Astrocyte of the spinal cord (primary cell): Measurements from ENCODE around the gene CNTROB.

Source experiments
- DNase-seq: peaks from one replicate; pipeline ENCODE4 v3.0.0; 2011; ENCODE audit warnings: low read depth, low spot score
- H3K4me3 ChIP-seq: 2 replicates; pipeline ENCODE4 v1.5.1; 2011; ENCODE audit warnings: low read depth, mild to moderate bottlenecking, low read length, moderate library complexity
- in situ Hi-C: cut with HindIII; loops from 2 replicates; pipeline ENCODE4 v1.10.0; 2017; ENCODE audit warnings: low sequenced_read_pairs
- TF ChIP-seq, protein P1 (sequence below): IDR thresholded peaks from 2 replicates; pipeline ENCODE4 v1.5.1; 2012; ENCODE audit warnings: low read depth, mild to moderate bottlenecking, low read length, inconsistent platforms

Gene CNTROB

DNA sequence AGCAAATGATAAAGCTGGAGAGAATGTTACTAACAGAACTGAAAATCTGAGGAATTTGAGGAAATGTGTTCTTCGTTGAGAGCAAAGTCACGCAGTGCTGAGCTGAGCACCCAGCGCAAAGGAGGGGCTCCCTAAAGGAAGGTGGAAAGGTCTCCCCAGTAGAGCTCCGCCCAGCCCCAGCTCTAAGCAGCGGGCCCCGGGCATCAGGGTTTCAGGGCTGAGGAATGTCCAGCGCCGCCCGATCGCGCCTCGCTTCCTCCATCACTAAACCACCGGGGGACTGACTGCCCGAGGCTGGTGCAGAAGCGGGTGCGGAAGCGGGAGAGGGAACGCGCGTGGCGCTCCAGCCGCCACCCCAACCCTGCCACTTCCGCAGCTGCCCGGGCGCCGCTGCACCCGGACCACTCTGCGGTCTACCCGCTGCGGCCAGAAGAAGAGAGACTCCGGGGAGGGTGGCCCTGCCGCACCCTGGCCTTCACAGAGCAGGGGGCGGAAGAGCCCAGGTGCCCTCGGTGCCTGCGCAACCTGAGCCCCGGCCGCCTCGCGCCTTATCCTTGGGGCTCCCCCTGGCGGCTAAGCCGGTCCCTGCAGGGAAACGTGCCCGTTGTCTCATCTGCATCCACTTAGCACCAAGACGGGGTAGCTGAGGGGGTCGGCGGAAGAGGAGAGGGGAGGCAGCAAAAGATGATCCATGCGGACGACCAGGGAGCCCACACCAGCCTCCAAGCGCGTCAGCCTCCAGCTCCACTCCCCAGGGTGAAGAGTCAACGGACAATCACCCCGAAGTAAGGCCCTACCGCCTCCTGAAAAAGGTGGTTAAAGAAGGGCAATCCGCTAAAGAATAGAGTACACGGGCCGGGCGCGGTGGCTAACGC lies 58.0 kb downstream of the CNTROB start:
- TF ChIP-seq, protein P1, sequence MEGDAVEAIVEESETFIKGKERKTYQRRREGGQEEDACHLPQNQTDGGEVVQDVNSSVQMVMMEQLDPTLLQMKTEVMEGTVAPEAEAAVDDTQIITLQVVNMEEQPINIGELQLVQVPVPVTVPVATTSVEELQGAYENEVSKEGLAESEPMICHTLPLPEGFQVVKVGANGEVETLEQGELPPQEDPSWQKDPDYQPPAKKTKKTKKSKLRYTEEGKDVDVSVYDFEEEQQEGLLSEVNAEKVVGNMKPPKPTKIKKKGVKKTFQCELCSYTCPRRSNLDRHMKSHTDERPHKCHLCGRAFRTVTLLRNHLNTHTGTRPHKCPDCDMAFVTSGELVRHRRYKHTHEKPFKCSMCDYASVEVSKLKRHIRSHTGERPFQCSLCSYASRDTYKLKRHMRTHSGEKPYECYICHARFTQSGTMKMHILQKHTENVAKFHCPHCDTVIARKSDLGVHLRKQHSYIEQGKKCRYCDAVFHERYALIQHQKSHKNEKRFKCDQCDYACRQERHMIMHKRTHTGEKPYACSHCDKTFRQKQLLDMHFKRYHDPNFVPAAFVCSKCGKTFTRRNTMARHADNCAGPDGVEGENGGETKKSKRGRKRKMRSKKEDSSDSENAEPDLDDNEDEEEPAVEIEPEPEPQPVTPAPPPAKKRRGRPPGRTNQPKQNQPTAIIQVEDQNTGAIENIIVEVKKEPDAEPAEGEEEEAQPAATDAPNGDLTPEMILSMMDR, result peak; percentile 97
- in situ Hi-C loops, result no loop called here
- H3K4me3 ChIP-seq, result peak overlapping the region; percentile 56
- peak; percentile 57 for DNase-seq

DNA sequence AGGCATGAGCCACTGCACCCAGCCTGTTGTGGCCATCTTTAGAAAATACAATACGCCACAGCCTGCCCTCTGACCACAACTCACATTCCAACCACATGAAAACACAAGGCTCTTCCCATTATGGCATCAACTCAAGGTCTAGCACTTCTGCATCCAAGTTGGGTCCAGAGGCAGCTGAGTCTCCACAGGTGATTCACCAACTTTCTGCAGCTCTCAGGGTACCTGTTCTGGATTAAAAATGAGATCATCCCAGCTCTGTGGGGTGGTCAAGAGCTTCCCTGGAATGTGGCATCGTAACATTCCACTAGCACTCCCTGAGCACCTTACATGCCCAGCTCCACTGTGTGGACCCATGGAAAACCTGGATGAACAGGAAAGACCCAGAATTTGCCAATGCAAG lies 60.5 kb downstream of the CNTROB start:
- TF ChIP-seq, protein P1, result no peak
- in situ Hi-C loops, result no loop called here
- peak; percentile 62 for DNase-seq
- H3K4me3 ChIP-seq, result no peak overlapping the region

DNA sequence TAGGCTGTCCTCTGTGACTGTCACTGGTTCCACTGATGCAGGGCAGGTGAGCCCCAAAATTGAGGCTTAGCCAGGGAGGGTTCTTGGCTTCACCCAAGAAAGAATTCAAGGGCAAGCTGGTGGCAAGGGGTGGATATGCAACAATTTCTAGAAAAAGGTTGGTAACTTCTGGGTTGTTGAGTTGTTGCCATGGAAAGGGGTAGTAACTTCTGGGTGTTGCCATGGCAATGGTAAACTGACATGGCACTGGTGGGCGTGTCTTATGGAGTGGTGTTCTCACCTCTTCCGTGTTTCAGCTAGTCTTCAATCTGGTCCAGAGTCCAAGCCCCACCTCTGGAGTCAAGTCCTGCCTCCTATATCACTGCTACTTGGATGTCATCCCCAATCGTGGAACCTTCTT lies 60.9 kb downstream of the CNTROB start:
- TF ChIP-seq, protein P1, result no peak
- no peak for DNase-seq
- in situ Hi-C loops, result no loop called here
- no peak overlapping the region for H3K4me3 ChIP-seq

DNA sequence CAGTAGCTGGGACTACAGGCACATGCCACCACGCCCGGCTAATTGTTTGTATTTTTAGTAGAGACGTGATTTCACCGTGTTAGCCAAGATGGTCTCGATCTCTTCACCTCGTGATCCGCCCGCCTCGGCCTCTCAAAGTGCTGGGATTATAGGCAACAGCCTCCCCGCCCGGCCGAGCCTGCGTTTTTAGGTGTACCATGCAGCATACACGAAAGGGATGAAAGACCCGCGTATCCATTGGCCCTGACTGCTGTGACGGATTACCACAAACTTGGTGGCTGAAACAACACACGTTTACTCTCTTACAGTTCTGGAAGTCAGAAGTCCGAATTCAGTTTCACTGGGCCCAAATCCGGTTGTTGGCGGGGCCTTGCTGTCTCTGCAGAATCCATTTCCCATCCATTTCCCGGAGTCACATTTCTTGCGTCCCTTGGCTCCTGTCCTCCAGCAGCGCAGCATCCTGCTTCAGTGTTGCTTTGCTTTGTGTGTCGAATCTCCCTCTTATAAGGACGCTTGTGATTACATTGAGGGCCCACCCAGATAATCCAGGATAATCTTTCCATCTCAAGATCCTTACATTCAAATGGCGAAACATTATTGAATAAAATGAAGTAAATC lies 62.1 kb downstream of the CNTROB start:
- H3K4me3 ChIP-seq, result no peak overlapping the region
- no peak for DNase-seq
- in situ Hi-C loops, result no loop called here
- TF ChIP-seq, protein P1, result no peak

DNA sequence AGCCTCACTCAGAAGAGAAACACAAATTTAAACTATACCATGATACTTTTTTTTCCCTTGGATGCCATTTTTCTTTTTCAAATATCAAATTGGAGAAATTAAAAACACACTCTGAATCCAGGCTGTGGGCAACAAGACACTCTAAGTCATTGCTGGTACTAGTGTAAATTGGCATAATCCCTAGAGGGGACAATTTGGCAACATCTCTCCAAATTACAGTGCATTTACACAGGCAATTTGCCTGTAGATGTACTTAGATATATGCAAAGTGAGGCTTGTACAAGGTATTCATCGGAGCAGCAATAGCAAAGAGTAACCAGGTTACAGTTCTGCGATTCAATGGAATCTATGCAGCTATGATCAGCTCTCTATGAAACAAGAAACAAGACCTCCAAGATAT lies 63.7 kb downstream of the CNTROB start:
- no peak for DNase-seq
- in situ Hi-C loops, result no loop called here
- H3K4me3 ChIP-seq, result no peak overlapping the region
- TF ChIP-seq, protein P1, result no peak

DNA sequence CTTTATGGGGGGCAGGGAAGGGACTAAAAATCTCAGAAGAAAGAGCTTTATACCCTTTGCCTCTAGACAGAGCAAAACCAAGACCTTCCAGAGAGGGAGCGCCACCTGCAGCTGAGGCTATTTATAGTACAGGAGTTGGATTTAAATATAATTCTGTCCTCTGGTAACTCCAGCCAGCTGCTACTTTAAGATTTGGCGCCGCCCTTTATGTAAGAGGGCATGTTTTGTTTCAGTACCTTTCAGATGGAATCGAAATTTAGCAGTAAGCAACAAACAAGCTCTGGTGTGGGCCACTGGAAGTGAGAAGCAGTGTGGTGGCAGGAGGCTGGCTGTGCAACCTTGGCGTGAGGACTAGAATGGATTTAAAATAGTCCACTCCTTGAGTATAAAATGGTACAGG lies 65.2 kb downstream of the CNTROB start:
- TF ChIP-seq, protein P1, result peak; percentile 56
- peak; percentile 36 for DNase-seq
- no peak overlapping the region for H3K4me3 ChIP-seq
- in situ Hi-C loops, result no loop called here
